Calu3 (cell line): ENCODE results near the gene MATR3. TPM values are rescaled to one million over a fixed set of nuclear protein-coding genes. Genes with fewer than 3 reads are reported as not detected.

Experiments
- BruUV-seq: library from RNA; stranded (reverse); fragments of 400-500 nt; replicated peaks from 2 replicates; lab custom pipeline; 2021; lab: Mats Ljungman, UMichigan
- CTCF ChIA-PET: fragments of 300-600 bp; sonication (Branson Sonifier 250); formaldehyde crosslinking; loops from one replicate; lab custom pipeline; 2022; ENCODE audit warnings: antibody characterized with exemption; lab: Charles Lee
- DNase-seq: peaks from one replicate; pipeline ENCODE4 v3.0.0; 2022
- H3K27ac Mint-ChIP-seq: one replicate; pipeline ENCODE4 v1.8.0; 2022; ENCODE audit warnings: mixed read lengths; ENCODE audit not compliant: unreplicated experiment
- H3K27me3 Mint-ChIP-seq: one replicate; pipeline ENCODE4 v1.8.0; 2022; ENCODE audit warnings: mixed read lengths; ENCODE audit not compliant: unreplicated experiment
- H3K36me3 Mint-ChIP-seq: one replicate; pipeline ENCODE4 v1.8.0; 2022; ENCODE audit warnings: mild to moderate bottlenecking, moderate library complexity, mixed read lengths; ENCODE audit not compliant: insufficient read depth, unreplicated experiment
- H3K4me1 Mint-ChIP-seq: one replicate; pipeline ENCODE4 v1.8.0; 2022; ENCODE audit warnings: mild to moderate bottlenecking, low read depth, mixed read lengths; ENCODE audit not compliant: unreplicated experiment
- H3K4me3 Mint-ChIP-seq: one replicate; pipeline ENCODE4 v1.8.0; 2022; ENCODE audit warnings: mild to moderate bottlenecking, low read depth, moderate library complexity, mixed read lengths; ENCODE audit not compliant: unreplicated experiment
- H3K9me3 Mint-ChIP-seq: one replicate; pipeline ENCODE4 v1.8.0; 2022; ENCODE audit warnings: low read depth, mixed read lengths; ENCODE audit not compliant: unreplicated experiment
- CTCF ChIP-seq: fragments of 200-600 bp; IDR thresholded peaks from one replicate; pipeline ENCODE4 v1.8.0; 2022; ENCODE audit warnings: antibody characterized with exemption; ENCODE audit not compliant: unreplicated experiment
- intact Hi-C: fragments of 100-400 bp; cut with micrococcal nuclease; formaldehyde crosslinking; loops from one replicate; pipeline ENCODE4 v1.10.0; 2022; ENCODE audit not compliant: unreplicated experiment
- total RNA-seq: library from RNA; stranded (reverse); gene quantifications from 2 replicates; pipeline ENCODE4 v1.2.3, GENCODE V29; 2022

The MATR3 gene
- total RNA-seq, 1 experiment from 2014 or later, result 230 TPM

DNA sequence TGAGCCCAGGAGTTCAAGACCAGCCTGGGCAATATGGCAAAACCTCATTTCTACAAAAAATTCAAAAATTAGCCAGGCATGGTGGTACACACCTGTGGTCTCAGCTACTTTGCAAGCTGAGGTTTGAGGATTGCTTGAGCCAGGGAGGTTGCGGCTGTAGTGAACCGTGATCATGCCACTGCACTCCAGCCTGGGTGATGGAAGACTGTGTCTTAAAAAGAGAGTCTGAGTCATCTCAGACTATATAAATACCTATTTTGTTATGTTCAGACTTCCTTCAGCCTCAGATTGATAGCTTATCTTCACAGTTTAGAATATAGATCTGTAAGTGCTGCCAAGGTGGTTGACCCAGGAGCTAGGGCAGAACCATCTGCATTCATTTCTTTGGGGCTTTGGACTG lies 46.5 kb downstream of the MATR3 start:
- no peak for TF ChIP-seq CTCF
- Mint-ChIP-seq H3K27ac (no peak overlapping the region), H3K4me3 (no peak overlapping the region), H3K4me1 (peaks cover 14% of the 10 kb centered on the region), H3K36me3 (peaks cover 63% of the 10 kb centered on the region), H3K9me3 (no peaks in the 10 kb centered on the region), H3K27me3 (no peaks in the 10 kb centered on the region)
- CTCF ChIA-PET, result interaction anchor here (1.1 kb wide), 1 partner anchor 47 kb away, joined by 3 read pairs; the partner anchor contains the start of gene MATR3
- intact Hi-C loops, result loop anchor here (5.0 kb wide), 1 partner anchor 52 kb away; no protein-coding TSS in a partner anchor
- no TSS peak for BruUV-seq
- no peak for DNase-seq

DNA sequence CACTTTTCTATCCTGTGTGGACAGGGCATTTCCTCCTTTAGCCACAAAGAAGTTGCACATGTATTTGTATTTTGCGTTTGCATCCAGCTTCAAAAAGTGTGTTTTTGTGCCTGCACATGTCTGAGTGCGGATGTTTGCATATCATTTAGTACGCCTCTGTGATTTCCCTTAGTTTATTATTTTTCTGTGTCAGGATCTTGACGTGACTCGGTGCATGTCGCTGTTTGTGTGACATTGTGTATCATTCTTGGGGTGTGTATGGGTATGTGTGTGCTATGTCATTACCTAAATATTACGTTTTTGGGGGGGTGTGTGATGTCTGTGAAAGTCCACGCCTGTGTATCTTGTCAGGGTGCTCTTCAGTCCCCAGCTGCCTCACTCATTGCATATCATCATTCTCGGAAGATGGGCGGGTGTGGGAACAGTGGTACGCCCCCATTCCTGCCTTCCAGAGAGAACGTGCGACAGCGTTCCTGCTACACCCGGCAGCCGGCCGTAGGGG lies 47.7 kb downstream of the MATR3 start:
- CTCF ChIA-PET, result interaction anchor here (0.6 to 1.7 kb wide), 5 partner anchors 13 to 65 kb away, joined by 3 to 12 read pairs (median 5); partner anchors contain the start of gene MATR3
- intact Hi-C loops, result loop anchor here (5.0 kb wide), 1 partner anchor 51 kb away; no protein-coding TSS in a partner anchor

GRCh38 chr5:139341689-139342422 lies 48.3 kb downstream of the MATR3 start, which contains the start of gene PAIP2:
Gene PAIP2 (plus strand): TSS chr5:139341854. CDS start chr5:139363785, 21,931 bp downstream.
- BruUV-seq, result TSS peak; percentile 97
- peak within 1 kb of the TSS; percentile 83 for H3K4me3 Mint-ChIP-seq

More for the DNA sequence above, 47.7 kb downstream of the MATR3 start:
- BruUV-seq, result no TSS peak
- Mint-ChIP-seq H3K36me3 (peaks cover 54% of the 10 kb centered on the region), H3K27ac (peak overlapping the region; percentile 90), H3K4me3 (peak overlapping the region; percentile 83), H3K27me3 (no peaks in the 10 kb centered on the region), H3K4me1 (peaks cover 14% of the 10 kb centered on the region), H3K9me3 (no peaks in the 10 kb centered on the region)
- TF ChIP-seq CTCF, result no peak
- DNase-seq, result no peak

GRCh38 chr5:139342423-139342723 lies 48.8 kb downstream of the MATR3 start:
- H3K36me3 Mint-ChIP-seq, result peaks cover 52% of the 10 kb centered on the region
- CTCF ChIA-PET, result interaction anchor here (0.6 to 1.7 kb wide), 11 partner anchors 14 to 766 kb away, joined by 3 to 12 read pairs (median 5); partner anchors contain the start of gene MATR3
- H3K4me3 Mint-ChIP-seq, result peak overlapping the region; percentile 83
- no TSS peak for BruUV-seq
- H3K9me3 Mint-ChIP-seq, result no peaks in the 10 kb centered on the region
- H3K27ac Mint-ChIP-seq, result peak overlapping the region; percentile 90
- DNase-seq, result no peak
- H3K4me1 Mint-ChIP-seq, result peaks cover 14% of the 10 kb centered on the region
- no peak for TF ChIP-seq CTCF
- intact Hi-C loops, result loop anchor here (5.0 kb wide), 1 partner anchor 50 kb away; no protein-coding TSS in a partner anchor
- H3K27me3 Mint-ChIP-seq, result no peaks in the 10 kb centered on the region

More at GRCh38 chr5:139341689-139342422, 48.3 kb downstream of the MATR3 start, which contains the start of gene PAIP2:
- intact Hi-C loops, result loop anchor here (5.0 kb wide), 1 partner anchor 50 kb away; no protein-coding TSS in a partner anchor
- TF ChIP-seq CTCF, result peak; percentile 78
- H3K27ac Mint-ChIP-seq, result peak within 1 kb of the TSS; percentile 90
- H3K4me1 Mint-ChIP-seq, result peaks cover 14% of the 10 kb centered on the region
- no peaks in the 10 kb centered on the region for H3K9me3 Mint-ChIP-seq
- no peaks in the 10 kb centered on the region for H3K27me3 Mint-ChIP-seq
- peak; percentile 98 for DNase-seq
- H3K36me3 Mint-ChIP-seq, result peaks cover 52% of the 10 kb centered on the region
- CTCF ChIA-PET, result interaction anchor here (0.6 to 1.7 kb wide), 12 partner anchors 14 to 766 kb away, joined by 3 to 12 read pairs (median 4); partner anchors contain the start of gene MATR3
